GM18861 (cell line): ENCODE data around the gene DNAJC6.
"Not testable (repeated sequence)": the region's sequence is repeated elsewhere in the genome, so short reads cannot be mapped to it uniquely, and the experiment has no call there.

Experiments used
- ATAC-seq: cut with Tn5 transposase; IDR thresholded peaks from one replicate; pipeline ENCODE4 v1.9.1; 2021; ENCODE audit not compliant: unreplicated experiment

The DNAJC6 gene

DNA sequence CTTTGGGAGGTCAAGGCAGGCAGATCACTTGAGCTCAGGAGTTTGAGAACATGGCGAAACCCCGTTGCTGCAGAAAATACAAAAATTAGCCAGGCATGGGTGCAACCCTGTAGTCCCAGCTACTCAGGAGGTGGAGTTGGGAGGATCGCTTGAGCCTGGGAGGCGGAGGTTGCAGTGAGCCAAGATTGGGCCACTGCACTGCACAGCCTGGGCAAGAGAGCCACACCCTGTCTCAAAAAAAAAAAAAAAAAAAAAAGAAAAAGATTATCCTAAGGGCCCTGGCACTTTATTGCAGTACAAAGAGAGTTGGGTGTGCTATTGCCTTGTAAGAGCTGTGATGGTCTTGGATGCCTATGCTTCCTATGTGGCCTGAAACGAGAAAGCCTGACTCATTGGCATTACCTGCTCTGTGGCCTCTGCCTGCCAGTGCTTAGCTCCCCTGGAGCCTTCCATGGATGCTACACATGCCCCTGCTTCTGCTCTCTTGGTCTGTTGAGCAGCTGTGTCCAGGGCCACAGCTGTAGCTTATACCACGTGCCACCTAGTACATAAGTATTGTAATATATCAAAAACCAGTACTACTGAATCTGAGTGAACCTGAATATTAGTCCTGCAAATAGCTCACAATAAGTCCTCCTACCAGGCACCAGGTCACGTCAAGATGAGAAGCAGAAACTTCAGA is 45.8 kb downstream of the DNAJC6 start:
- no peak for ATAC-seq

DNA sequence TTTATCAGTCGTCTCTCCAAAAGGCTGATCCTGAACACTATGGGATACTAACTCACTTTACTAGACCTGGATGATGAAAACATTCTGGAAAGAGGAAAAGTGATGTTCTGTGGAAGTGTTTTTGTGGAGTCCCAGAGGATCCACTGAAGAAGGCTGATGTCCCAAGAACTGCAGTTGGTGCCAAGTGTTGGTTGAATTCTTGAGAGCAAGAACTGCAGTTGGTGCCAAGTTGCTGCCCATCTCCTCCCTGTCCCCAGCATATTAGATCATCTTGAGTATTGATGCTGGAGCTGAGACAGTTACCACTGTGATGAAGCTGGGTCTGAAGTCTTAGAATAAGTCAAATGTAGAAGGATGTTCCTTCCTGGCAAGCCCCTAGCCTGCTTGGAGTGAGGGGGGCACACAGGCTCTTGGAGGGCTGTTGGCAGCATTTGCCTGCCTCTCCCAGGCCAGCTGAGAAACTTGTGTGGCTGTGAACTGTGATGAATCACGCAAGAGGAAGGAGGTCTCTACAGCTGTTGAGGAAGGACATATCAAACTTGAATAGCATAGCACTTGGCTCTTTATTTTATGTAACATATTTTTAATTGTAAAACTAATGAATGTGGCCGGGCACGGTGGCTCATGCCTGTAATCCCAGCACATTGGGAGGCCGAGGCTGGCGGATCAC is 48.1 kb downstream of the DNAJC6 start:
- ATAC-seq = no peak

DNA sequence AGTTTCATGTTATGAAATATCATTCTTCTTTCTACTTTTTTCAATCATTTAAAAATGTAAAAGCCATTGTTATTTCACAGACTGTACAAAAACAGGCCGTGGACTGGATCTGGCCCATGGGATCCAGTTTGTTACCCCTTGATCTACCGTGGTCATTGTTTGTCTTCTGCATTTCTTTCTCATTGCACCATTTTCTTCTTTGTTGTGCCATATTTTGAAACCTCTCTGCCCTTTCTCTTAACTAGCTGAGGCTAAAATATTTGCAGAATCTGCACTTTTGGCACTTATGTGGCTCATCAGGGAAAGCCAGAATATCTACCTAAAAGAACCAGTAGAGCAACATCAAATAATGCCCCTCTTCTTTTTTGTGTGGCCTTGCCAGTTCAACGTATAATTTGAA is 50.5 kb downstream of the DNAJC6 start:
- ATAC-seq = no peak

DNA sequence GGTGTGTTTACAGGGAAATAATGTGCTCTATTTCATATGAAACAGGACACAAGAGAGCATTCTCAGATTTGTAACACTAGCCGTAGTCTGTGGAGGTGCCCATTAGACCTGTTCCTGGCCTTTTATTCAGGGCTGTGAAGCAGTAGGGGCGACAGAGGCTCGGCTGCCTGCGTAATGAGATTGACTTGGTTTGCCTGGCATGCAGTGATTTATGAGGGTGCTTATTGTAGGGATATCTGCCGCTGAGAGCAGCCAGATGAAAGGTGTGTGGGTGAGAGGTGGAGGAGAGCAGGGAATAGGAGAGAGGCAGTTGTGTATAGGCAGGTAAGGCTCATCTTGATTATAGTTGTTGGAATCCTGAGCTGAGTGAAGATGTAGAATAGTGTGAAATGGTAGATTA is 51.3 kb downstream of the DNAJC6 start:
- ATAC-seq = no peak

DNA sequence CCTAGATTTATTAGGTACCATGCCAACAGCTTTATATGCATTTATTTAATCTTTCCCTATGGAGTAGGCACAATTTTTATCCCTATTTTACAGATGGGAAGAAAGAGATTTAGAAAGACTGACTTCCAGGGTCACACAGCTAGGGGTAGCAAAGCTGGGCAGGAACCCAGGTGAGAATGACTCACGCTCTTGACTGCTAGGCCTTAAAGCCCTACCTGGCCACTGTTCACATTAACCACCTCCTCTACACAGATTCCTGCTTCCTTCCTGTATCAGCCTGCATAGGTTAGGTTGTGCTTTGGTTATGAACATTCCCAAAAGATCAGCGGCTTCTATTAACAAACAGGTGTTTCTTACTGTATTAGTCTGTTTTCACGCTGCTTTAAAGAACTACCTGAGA is 53.2 kb downstream of the DNAJC6 start:
- ATAC-seq = no peak

DNA sequence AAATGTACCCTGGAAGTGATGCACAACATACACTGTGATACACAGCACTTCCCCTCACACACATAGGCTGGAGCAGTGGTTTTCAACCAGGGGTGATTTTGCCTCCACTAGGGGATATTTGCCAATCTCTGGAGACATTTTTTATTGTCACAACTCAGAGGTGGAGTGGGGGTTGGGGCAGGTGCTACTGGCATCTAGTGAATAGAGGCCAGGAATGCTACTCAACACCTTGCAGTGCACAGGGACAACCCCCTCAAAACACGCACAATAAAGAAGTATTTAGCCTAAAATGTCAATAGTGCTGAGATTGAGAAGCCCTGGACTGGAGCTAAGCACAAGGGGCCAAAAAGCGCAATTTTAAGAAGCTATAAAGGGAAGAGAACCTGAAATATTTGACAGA is 54.1 kb downstream of the DNAJC6 start:
- ATAC-seq = no peak

DNA sequence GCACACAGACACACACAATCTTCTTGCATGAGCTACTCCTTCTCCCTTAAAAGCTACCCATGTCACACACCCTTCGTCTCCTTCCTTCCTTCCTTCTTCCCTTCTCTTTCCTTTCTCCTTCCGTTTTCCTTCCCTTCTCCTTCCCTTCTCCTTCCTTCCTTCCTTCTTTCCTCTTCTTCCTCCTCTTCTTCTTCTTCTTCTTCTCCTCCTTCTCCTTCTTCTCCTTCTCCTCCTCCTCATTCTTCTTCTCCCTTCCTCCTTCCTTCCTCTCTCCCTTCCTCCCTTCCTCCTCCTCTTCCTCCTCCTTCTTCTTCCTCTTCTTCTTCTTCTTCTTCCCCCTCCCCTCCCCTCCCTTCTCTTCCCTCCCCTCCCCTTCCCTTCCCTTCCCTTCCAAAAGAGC is 59.1 kb downstream of the DNAJC6 start:
- no peak for ATAC-seq

DNA sequence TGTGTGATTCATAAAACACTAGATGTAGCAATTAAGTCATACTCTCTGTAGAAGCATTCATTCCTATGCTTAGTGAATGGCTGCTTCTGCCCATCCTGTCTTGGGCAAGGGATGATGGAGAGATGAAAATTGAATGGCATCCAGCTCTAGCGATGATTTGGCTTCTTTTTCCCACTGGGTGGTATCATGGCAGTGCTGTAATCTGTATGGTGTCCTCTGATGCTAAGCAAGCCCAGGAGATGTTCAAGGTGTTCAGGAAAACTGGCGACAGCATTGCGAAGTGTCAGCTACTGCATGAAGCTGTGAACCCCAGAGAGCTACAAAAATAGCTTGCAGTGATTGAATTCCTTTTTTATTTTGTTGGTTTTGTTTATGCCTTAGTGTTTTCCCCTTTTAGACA is 62.2 kb downstream of the DNAJC6 start:
- no peak for ATAC-seq

DNA sequence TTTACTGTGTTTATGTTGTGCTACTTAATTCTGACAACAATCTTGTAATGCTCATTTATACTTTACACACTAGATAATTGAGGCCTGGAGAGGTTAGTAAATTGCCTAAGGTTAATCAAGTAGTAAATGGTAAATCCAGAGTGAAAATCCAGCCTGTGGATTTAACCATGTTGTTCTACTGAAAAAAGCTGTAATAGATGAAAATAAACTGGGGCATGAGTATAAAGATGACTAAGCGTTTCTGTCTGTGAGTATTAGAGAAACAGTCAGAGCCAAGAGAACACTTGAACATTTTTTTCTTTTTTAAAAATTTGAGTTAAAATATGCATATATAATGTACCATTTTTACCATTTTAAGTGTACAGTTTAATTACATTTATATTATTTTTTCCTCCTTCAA is 63.2 kb downstream of the DNAJC6 start:
- no peak for ATAC-seq

DNA sequence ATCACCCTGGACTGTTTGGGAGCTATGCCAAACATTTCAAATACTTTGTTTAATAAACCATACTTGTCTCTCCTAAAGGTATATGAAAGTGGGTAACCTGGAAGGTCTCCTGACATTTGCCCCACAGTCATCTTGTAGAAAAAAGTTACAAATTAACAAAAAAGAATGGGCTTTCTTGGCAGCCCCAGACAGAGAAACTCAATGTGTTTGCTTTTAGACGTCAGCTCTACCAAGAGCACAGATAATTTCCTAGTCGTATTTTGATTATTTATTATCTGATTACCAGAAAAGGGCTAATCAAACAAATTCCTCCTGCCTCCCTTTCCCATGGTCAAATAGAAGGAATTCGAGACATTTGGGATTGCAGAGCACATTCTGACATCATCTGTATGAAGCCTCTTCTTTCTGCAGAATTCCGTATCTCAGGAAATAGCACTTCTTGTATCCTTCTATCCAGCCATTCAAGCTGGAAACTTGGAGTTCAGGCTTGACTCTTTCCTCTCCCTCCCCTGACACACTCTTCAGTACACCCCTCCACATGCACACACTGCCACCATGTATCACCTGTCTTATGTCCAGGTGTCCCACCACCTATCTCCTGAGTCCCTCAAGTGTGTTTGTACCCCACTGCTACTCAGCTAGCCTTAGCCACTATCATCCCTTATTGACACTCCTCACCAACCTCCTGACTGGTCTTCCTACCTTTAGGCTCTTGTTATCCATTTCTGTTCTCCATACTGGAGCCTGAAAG is 68.3 kb downstream of the DNAJC6 start:
- no peak for ATAC-seq

DNA sequence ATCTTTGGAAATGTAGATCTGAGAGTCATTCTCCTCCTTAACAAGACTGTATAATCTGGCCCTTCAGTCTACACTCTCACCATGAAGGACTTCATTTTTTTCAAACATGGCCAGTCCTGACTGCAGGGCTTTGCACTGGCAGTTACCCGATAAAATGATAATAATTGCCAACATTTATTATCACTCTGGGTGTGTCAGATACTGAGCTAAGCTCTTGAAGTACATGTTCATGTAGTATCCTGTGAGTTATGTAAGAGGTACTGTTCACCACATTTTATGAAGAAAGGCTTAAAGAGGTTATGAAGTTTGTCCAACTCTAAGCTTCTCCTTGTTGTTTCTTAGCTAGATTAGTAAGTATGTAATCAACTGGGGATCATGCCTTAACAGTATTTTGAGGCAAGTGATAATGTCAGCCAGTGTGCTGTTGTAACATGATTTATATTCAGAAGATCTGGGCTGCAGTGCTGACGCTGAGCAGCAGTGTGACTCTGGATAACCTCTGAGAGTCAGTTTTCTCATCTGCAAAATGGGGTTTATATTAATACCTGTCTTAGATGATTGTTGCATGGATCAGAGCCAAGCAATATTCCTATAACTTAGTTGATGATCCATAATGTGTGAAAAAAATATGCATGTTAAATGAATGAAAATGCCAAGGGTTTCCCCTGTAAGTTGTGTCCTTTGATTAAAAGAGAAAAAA is 69.1 kb downstream of the DNAJC6 start:
- ATAC-seq = no peak

DNA sequence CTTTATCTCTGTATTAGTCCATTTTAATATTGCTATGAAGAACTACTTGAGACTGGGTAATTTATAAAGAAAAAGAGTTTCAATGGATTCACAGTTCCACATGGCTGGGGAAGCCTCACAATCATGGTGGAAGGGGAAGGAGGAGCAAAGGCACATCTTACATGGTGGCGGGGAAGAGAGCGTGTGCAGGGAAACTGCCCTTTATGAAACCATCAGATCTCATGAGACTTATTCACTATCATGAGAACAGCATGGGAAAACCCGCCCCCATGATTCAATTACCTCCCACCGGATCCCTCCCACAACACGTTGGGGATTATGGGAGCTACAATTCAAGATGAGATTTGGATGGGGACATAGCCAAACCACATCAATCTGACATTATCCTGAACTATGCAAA is 75.1 kb downstream of the DNAJC6 start:
- not testable (repeated sequence) for ATAC-seq

DNA sequence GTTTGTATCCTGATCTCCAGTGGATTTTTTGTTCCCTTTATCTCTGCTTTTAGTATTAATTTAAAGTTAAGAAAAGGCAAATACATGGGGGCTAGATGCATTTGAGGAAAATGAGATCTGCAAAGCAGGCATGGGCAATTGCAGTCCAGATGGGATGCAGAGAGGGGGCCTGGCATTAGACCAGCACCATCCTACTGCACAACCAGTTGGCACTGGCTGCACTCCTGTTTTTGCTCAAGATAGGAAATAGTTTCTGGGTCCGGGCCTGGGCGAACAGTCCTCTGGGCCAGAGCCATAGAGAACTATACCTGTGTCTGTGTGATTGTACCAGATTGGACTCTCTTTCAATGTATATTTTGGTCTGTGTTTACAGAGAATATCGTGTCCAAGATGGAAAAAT is 77.1 kb downstream of the DNAJC6 start:
- ATAC-seq = no peak

DNA sequence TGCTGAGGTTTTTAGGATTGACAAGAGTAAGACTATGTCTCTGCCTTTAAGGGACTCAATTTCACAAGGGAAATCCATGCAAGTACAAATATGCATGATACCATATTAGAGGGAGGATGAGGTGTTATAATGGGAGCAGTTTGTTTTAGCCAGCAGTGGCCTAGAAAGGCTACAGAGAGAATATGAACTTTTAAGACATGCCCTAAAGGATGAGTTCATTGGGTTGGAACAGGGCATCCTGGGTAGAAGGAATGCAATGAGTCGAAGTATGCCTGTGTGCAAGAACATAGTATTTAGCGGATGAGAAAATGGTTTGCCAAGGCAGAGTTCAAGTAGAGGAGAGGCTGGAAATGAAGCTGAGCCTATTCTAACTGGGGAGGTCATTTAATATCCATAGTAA is 78.5 kb downstream of the DNAJC6 start:
- no peak for ATAC-seq

DNA sequence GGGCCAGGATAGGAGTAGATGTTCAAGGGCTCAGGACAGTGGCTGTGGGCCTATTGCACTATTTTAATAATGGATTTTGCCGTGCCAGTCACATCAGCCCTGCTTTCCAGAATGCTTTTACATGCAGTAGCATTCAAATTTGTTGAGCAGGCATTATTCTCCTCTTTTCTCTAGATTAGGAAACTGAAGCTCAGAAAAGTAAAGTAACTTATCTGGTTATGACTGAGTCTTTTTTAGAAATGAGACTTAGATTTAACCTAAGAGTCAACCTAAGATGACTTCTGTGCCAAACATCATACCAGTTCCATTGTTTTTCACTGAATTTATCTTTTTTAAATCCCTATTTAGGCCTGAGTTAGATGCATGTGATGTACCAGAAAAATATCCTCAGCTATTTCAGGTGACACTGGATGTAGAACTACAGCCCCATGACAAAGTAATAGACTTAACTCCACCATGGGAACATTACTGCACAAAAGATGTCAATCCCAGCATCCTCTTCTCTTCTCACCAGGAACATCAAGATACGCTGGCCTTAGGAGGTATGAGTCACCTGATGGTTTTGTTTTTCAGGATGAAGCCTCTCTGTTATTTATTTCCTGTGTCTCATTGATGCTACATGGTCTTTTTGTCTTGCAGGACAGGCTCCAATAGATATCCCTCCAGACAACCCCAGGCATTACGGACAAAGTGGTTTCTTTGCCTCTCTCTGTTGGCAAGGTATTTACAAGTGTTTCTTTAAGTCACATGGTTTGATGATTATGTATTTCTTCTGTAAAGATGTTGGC is 79.8 kb downstream of the DNAJC6 start:
- no peak for ATAC-seq

DNA sequence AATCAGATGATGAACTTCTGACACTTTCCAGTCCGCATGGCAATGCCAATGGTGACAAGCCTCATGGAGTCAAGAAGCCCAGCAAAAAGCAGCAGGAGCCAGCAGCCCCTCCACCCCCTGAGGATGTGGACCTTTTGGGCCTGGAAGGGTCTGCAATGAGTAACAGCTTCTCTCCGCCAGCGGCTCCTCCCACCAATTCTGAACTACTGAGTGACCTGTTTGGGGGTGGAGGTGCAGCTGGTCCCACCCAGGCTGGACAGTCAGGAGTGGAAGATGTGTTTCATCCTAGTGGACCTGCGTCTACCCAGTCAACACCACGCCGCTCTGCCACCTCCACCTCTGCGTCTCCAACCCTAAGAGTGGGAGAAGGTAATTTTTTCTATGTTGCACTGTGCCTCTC is 83.2 kb downstream of the DNAJC6 start:
- no peak for ATAC-seq

DNA sequence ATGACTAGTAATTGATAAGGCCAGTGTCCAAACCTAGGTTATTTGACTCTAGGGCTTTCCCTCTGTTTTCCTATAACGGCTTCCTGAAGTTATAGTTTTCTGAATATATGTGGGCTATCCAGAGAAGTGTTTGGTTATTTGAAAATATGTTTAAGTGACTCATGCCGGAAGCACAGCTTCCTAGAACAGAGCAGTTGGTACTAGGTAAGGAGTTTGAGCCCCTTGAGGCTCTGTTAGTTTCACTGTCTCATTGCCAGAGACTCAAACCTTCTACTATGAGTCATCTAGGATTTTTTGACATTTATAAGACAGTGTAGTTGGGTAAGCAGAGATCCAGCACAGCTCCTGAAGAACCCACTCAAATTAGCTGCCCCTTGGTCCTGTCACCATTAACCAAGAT is 84.0 kb downstream of the DNAJC6 start:
- ATAC-seq = peak; percentile 97

DNA sequence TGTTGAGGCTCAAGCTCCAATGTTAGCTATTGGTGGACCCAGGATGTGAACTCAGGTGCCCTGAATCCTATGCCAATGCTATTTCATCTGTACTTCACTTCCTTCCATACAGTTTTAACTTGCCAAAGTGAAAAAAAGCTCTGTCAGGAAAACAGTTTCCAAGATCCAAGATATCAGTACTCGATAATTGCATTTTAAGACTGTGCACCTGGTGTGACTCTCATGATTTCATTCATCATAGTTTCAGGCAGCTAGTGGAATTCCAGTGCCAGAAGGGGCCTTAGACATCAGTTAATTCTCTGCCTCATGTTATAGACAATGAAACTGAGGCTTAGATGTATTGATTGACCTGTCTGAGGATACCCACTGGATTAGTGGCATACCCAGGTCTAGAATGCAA is 84.6 kb downstream of the DNAJC6 start:
- peak; percentile 3 for ATAC-seq

DNA sequence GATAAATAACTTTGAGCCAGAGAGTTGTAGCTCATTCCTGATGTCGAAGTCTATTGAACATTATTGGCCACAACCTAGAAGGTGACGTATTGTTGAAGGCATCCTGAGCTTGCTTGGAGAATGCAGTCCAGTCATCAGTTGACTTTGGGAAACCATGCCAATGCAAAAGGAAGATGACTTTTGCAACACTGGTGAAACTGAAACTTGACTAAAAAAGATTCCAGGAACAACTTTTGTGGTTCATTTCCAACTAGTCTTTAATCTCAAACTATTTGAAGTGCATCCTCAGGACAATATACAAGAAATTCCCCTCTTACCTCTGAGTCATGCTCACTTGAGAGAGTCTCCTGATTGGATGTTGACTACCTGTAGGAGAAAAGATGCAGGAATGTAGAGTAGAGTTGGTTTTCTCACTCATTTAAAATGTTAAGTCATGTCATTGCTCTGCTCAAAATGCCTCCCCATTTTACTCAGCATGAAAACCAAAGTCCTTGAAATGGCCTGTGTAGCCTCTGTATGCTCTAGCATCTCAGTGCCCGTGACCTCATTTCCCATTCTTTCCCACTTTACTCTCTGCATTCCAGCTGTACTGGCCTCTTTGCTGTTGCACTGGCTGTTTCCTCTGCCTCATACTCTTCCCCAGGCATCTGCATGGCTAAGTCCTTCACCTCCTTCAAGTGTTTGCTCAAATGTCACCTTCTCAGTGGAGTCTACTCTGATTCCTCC is 86.7 kb downstream of the DNAJC6 start:
- no peak for ATAC-seq

DNA sequence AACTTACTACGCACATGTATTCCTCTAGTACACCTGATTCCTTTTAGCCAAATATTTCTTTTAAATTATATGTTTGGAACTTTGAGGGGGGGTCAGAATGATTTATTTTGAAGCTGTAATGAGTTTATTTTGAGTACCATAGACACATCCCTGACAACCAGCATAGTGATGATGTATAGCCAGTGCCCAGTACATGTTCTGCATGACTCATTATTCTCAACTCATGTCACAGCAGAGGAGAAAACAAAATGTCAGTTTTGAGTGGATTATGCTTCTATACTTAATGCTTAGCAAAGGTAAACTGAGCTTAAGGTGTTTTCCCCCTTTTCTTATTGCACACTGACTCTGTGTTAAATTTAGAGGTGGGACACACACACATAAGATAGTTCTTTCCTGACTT is 88.7 kb downstream of the DNAJC6 start:
- no peak for ATAC-seq
